SJCRH30 (cell line): ENCODE results near the gene SPACA1. TPM values are rescaled to one million over a fixed set of nuclear protein-coding genes. Genes with fewer than 3 reads are reported as not detected.

Experiments
- DNase-seq, 2 experiments: peaks; one replicate each; pipeline ENCODE4 v3.0.0-alpha.2; 2015 to 2020
- H3K27ac ChIP-seq: fragments of 250-450 bp; sonication (Bioruptor Pico); 2 replicates; pipeline ENCODE4 v1.5.1; 2020; ENCODE audit warnings: mild to moderate bottlenecking, moderate library complexity
- H3K27me3 ChIP-seq: fragments of 250-450 bp; sonication (Bioruptor Pico); 2 replicates; pipeline ENCODE4 v1.5.1; 2020; ENCODE audit warnings: mild to moderate bottlenecking, moderate library complexity
- H3K36me3 ChIP-seq: fragments of 250-450 bp; sonication (Bioruptor Pico); 2 replicates; pipeline ENCODE4 v1.5.1; 2020; ENCODE audit warnings: mild to moderate bottlenecking, moderate library complexity
- H3K4me1 ChIP-seq: fragments of 250-450 bp; sonication (Bioruptor Pico); 2 replicates; pipeline ENCODE4 v1.5.1; 2020; ENCODE audit warnings: mild to moderate bottlenecking, moderate library complexity
- H3K4me3 ChIP-seq: fragments of 250-450 bp; sonication (Bioruptor Pico); 2 replicates; pipeline ENCODE4 v1.5.1; 2020; ENCODE audit warnings: mild to moderate bottlenecking, moderate library complexity
- H3K9me3 ChIP-seq: fragments of 250-450 bp; sonication (Bioruptor Pico); replicated peaks from 2 replicates; pipeline ENCODE4 v1.5.1; 2020; ENCODE audit warnings: mild to moderate bottlenecking, moderate library complexity
- total RNA-seq: library from RNA; depleted of rRNA; stranded (reverse); fragments of >200 nt; shearing (Covaris generic); gene quantifications from 2 replicates; pipeline ENCODE4 v1.2.3, GENCODE V29; 2014

SPACA1 gene
- total RNA-seq, 1 experiment from 2014 or later, result not detected

- no peaks in the 10 kb centered on the region for H3K27me3 ChIP-seq
- no peak for DNase-seq
- H3K9me3 ChIP-seq, result no peaks in the 10 kb centered on the region
- H3K36me3 ChIP-seq, result no peaks in the 10 kb centered on the region
- no peaks in the 10 kb centered on the region for H3K4me1 ChIP-seq
- no peak overlapping the region for H3K27ac ChIP-seq
- H3K4me3 ChIP-seq, result no peak overlapping the region
Measured at GRCh38 chr6:88050140-88050818, 2.6 kb downstream of the SPACA1 start.

- no peaks in the 10 kb centered on the region for H3K9me3 ChIP-seq
- no peak overlapping the region for H3K4me3 ChIP-seq
- no peak for DNase-seq
- no peaks in the 10 kb centered on the region for H3K4me1 ChIP-seq
- H3K27ac ChIP-seq, result no peak overlapping the region
- H3K27me3 ChIP-seq, result no peaks in the 10 kb centered on the region
- H3K36me3 ChIP-seq, result no peaks in the 10 kb centered on the region
Measured at GRCh38 chr6:88059191-88059590, 11.6 kb downstream of the SPACA1 start.

GRCh38 chr6:88062376-88062775 is 14.7 kb downstream of the SPACA1 start:
- no peaks in the 10 kb centered on the region for H3K9me3 ChIP-seq
- H3K4me1 ChIP-seq, result no peaks in the 10 kb centered on the region
- H3K4me3 ChIP-seq, result no peak overlapping the region
- H3K27ac ChIP-seq, result no peak overlapping the region
- no peaks in the 10 kb centered on the region for H3K36me3 ChIP-seq
- no peak for DNase-seq
- H3K27me3 ChIP-seq, result no peaks in the 10 kb centered on the region

- H3K4me1 ChIP-seq, result no peaks in the 10 kb centered on the region
Measured at GRCh38 chr6:88072462-88072861, 24.8 kb downstream of the SPACA1 start.

GRCh38 chr6:88074791-88075190 is 27.1 kb downstream of the SPACA1 start:
- no peaks in the 10 kb centered on the region for H3K27me3 ChIP-seq

More at GRCh38 chr6:88072462-88072861, 24.8 kb downstream of the SPACA1 start:
- Histone ChIP-seq H3K27ac (no peak overlapping the region), H3K4me3 (no peak overlapping the region), H3K9me3 (no peaks in the 10 kb centered on the region), H3K36me3 (no peaks in the 10 kb centered on the region), H3K27me3 (no peaks in the 10 kb centered on the region)
- DNase-seq, result no peak

GRCh38 chr6:88077305-88077704 is 29.7 kb downstream of the SPACA1 start:
- no peak for DNase-seq
- no peaks in the 10 kb centered on the region for H3K9me3 ChIP-seq
- no peak overlapping the region for H3K4me3 ChIP-seq
- H3K27me3 ChIP-seq, result no peaks in the 10 kb centered on the region
- no peaks in the 10 kb centered on the region for H3K36me3 ChIP-seq
- no peak overlapping the region for H3K27ac ChIP-seq
- H3K4me1 ChIP-seq, result no peaks in the 10 kb centered on the region

More at GRCh38 chr6:88074791-88075190, 27.1 kb downstream of the SPACA1 start:
- Histone ChIP-seq H3K4me3 (no peak overlapping the region), H3K27ac (no peak overlapping the region), H3K36me3 (no peaks in the 10 kb centered on the region), H3K9me3 (no peaks in the 10 kb centered on the region), H3K4me1 (no peaks in the 10 kb centered on the region)
- no peak for DNase-seq

GRCh38 chr6:88086792-88087191 is 39.2 kb downstream of the SPACA1 start:
- no peaks in the 10 kb centered on the region; the same call in 1 of the 2 replicates for H3K9me3 ChIP-seq
- H3K36me3 ChIP-seq, result no peaks in the 10 kb centered on the region
- H3K4me3 ChIP-seq, result no peak overlapping the region
- no peak for DNase-seq
- H3K4me1 ChIP-seq, result no peaks in the 10 kb centered on the region
- no peaks in the 10 kb centered on the region for H3K27me3 ChIP-seq
- H3K27ac ChIP-seq, result no peak overlapping the region

GRCh38 chr6:88089708-88090107 is 42.1 kb downstream of the SPACA1 start:
- no peaks in the 10 kb centered on the region for H3K27me3 ChIP-seq
- no peaks in the 10 kb centered on the region for H3K36me3 ChIP-seq
- no peak for DNase-seq
- H3K4me1 ChIP-seq, result no peaks in the 10 kb centered on the region
- no peaks in the 10 kb centered on the region; the same call in 1 of the 2 replicates for H3K9me3 ChIP-seq
- no peak overlapping the region for H3K27ac ChIP-seq
- no peak overlapping the region for H3K4me3 ChIP-seq

- Histone ChIP-seq H3K27ac (no peak overlapping the region), H3K9me3 (no peaks in the 10 kb centered on the region), H3K36me3 (no peaks in the 10 kb centered on the region), H3K4me1 (peaks cover 18% of the 10 kb centered on the region), H3K4me3 (no peak overlapping the region), H3K27me3 (no peaks in the 10 kb centered on the region)
- no peak for DNase-seq
Measured at GRCh38 chr6:88105741-88106340, 58.2 kb downstream of the SPACA1 start.

- Histone ChIP-seq H3K4me1 (peaks cover 18% of the 10 kb centered on the region), H3K9me3 (no peaks in the 10 kb centered on the region), H3K36me3 (no peaks in the 10 kb centered on the region), H3K27ac (no peak overlapping the region), H3K27me3 (no peaks in the 10 kb centered on the region), H3K4me3 (no peak overlapping the region)
- no peak for DNase-seq
Measured at GRCh38 chr6:88107241-88107640, 59.6 kb downstream of the SPACA1 start.

GRCh38 chr6:88111991-88112390 is 64.3 kb downstream of the SPACA1 start:
- H3K27me3 ChIP-seq, result no peaks in the 10 kb centered on the region
- H3K4me3 ChIP-seq, result no peak overlapping the region
- DNase-seq, result no peak
- H3K36me3 ChIP-seq, result no peaks in the 10 kb centered on the region
- H3K4me1 ChIP-seq, result peaks cover 18% of the 10 kb centered on the region
- no peaks in the 10 kb centered on the region for H3K9me3 ChIP-seq
- no peak overlapping the region for H3K27ac ChIP-seq

- no peak overlapping the region for H3K27ac ChIP-seq
- no peaks in the 10 kb centered on the region for H3K36me3 ChIP-seq
- no peaks in the 10 kb centered on the region for H3K27me3 ChIP-seq
- H3K4me3 ChIP-seq, result no peak overlapping the region
- no peaks in the 10 kb centered on the region for H3K9me3 ChIP-seq
- no peak for DNase-seq
- H3K4me1 ChIP-seq, result peaks cover 3% of the 10 kb centered on the region
Measured at GRCh38 chr6:88114838-88115237, 67.2 kb downstream of the SPACA1 start.

GRCh38 chr6:88115307-88115706 is 67.7 kb downstream of the SPACA1 start:
- no peaks in the 10 kb centered on the region for H3K36me3 ChIP-seq
- H3K4me3 ChIP-seq, result no peak overlapping the region
- no peak overlapping the region for H3K27ac ChIP-seq
- no peaks in the 10 kb centered on the region for H3K27me3 ChIP-seq
- no peaks in the 10 kb centered on the region for H3K9me3 ChIP-seq
- H3K4me1 ChIP-seq, result no peaks in the 10 kb centered on the region
- no peak for DNase-seq

- H3K27me3 ChIP-seq, result no peaks in the 10 kb centered on the region
- H3K9me3 ChIP-seq, result no peaks in the 10 kb centered on the region
- no peak overlapping the region for H3K4me3 ChIP-seq
- no peak for DNase-seq
- no peaks in the 10 kb centered on the region for H3K36me3 ChIP-seq
- no peaks in the 10 kb centered on the region for H3K4me1 ChIP-seq
- no peak overlapping the region for H3K27ac ChIP-seq
Measured at GRCh38 chr6:88116276-88116675, 68.6 kb downstream of the SPACA1 start.
